Activated B cell treated with CpG ODN at 0.5 μM for 24 hours (primary cell): ENCODE measurements around the gene LDLR. TPM values are rescaled to one million over a fixed set of nuclear protein-coding genes. Genes with fewer than 3 reads are reported as not detected.
"Not testable (repeated sequence)": the region's sequence is repeated elsewhere in the genome, so short reads cannot be mapped to it uniquely, and the experiment has no call there.

Source experiments
- ATAC-seq: fragments of 200-7000 bp; cut with Tn5 transposase; one replicate; pipeline ENCODE4 v1.10.0; 2021; ENCODE audit warnings: low read depth, mild to moderate bottlenecking, moderate library complexity
- CTCF ChIA-PET: fragments of 350-600 bp; sonication (Branson Sonifier 250); formaldehyde crosslinking; loops from one replicate; lab custom pipeline; 2021; ENCODE audit warnings: antibody characterized with exemption; lab: Charles Lee
- POLR2A ChIA-PET: fragments of 350-600 bp; sonication (Branson Sonifier 250); formaldehyde crosslinking; loops from one replicate; lab custom pipeline; 2021; ENCODE audit warnings: antibody characterized with exemption; lab: Charles Lee
- DNase-seq: peaks from one replicate; pipeline ENCODE4 v3.0.0; 2022
- H3K27ac Mint-ChIP-seq: one replicate; pipeline ENCODE4 v1.8.0; 2020; ENCODE audit warnings: mixed read lengths
- H3K27me3 Mint-ChIP-seq: one replicate; pipeline ENCODE4 v1.8.0; 2021; ENCODE audit warnings: mixed read lengths
- H3K36me3 Mint-ChIP-seq: one replicate; pipeline ENCODE4 v1.8.0; 2021; ENCODE audit warnings: low read depth, mixed read lengths
- H3K4me1 Mint-ChIP-seq: one replicate; pipeline ENCODE4 v1.8.0; 2021; ENCODE audit warnings: mixed read lengths
- H3K4me3 Mint-ChIP-seq: one replicate; pipeline ENCODE4 v1.8.0; 2020; ENCODE audit warnings: mild to moderate bottlenecking, mixed read lengths
- H3K9me3 Mint-ChIP-seq: one replicate; pipeline ENCODE4 v1.8.0; 2020; ENCODE audit warnings: mixed read lengths
- CTCF ChIP-seq: fragments of 200-600 bp; IDR thresholded peaks from one replicate; pipeline ENCODE4 v1.8.0; 2022; ENCODE audit warnings: antibody characterized with exemption, mild to moderate bottlenecking
- intact Hi-C: fragments of 100-400 bp; cut with micrococcal nuclease; formaldehyde crosslinking; loops from one replicate; pipeline ENCODE4 v1.15.1; 2024
- total RNA-seq: library from RNA; stranded (reverse); gene quantifications from 2 replicates; pipeline ENCODE4 v1.2.3, GENCODE V29; 2022

LDLR gene
- total RNA-seq, 1 donor from 2014 or later = 20.9 TPM

GRCh38 chr19:11115042-11115441 is 25.8 kb downstream of the LDLR start:
- H3K4me3 Mint-ChIP-seq = no peak overlapping the region
- no peak overlapping the region for H3K27ac Mint-ChIP-seq
- ATAC-seq = no peak
- no peak for DNase-seq
- no peak for TF ChIP-seq CTCF
- peaks cover 3% of the 10 kb centered on the region for H3K27me3 Mint-ChIP-seq
- H3K9me3 Mint-ChIP-seq = no peaks in the 10 kb centered on the region
- no peaks in the 10 kb centered on the region for H3K4me1 Mint-ChIP-seq
- ChIA-PET POLR2A (no interaction called here), CTCF (no interaction called here)
- intact Hi-C loops = no loop called here
- H3K36me3 Mint-ChIP-seq = peaks cover 16% of the 10 kb centered on the region

GRCh38 chr19:11115895-11116446 is 26.7 kb downstream of the LDLR start:
- H3K4me3 Mint-ChIP-seq = no peak overlapping the region
- intact Hi-C loops = no loop called here
- DNase-seq (no peak), ATAC-seq (no peak)
- H3K27ac Mint-ChIP-seq = no peak overlapping the region
- H3K9me3 Mint-ChIP-seq = no peaks in the 10 kb centered on the region
- H3K27me3 Mint-ChIP-seq = peaks cover 3% of the 10 kb centered on the region
- peaks cover 21% of the 10 kb centered on the region for H3K36me3 Mint-ChIP-seq
- CTCF ChIA-PET = no interaction called here
- TF ChIP-seq CTCF = no peak
- H3K4me1 Mint-ChIP-seq = no peaks in the 10 kb centered on the region
- POLR2A ChIA-PET = no interaction called here

GRCh38 chr19:11116507-11116906 is 27.2 kb downstream of the LDLR start:
- H3K36me3 Mint-ChIP-seq = peaks cover 22% of the 10 kb centered on the region
- no peak for DNase-seq
- no peak for TF ChIP-seq CTCF
- H3K9me3 Mint-ChIP-seq = no peaks in the 10 kb centered on the region
- no peak for ATAC-seq
- peaks cover 3% of the 10 kb centered on the region for H3K27me3 Mint-ChIP-seq
- no peak overlapping the region for H3K27ac Mint-ChIP-seq
- H3K4me1 Mint-ChIP-seq = no peaks in the 10 kb centered on the region
- POLR2A ChIA-PET = no interaction called here
- intact Hi-C loops = no loop called here
- CTCF ChIA-PET = no interaction called here
- H3K4me3 Mint-ChIP-seq = no peak overlapping the region

- intact Hi-C loops, H3K27ac Mint-ChIP-seq, H3K27me3 Mint-ChIP-seq, H3K4me3 Mint-ChIP-seq, H3K9me3 Mint-ChIP-seq, ATAC-seq, DNase-seq, H3K4me1 Mint-ChIP-seq: not testable (repeated sequence)
- ChIA-PET POLR2A (interaction anchor here (0.6 to 0.7 kb wide), 2 partner anchors 7 to 113 kb away, joined by 3 to 6 read pairs; no protein-coding TSS in a partner anchor), CTCF (interaction anchor here (0.7 kb wide), 1 partner anchor 9 kb away, joined by 3 read pairs; no protein-coding TSS in a partner anchor)
- peaks cover 10% of the 10 kb centered on the region for H3K36me3 Mint-ChIP-seq
Observed at GRCh38 chr19:11121963-11122362, 32.7 kb downstream of the LDLR start.

- POLR2A ChIA-PET = no interaction called here
Observed at GRCh38 chr19:11123114-11123513, 33.9 kb downstream of the LDLR start.

GRCh38 chr19:11124157-11124556 is 34.9 kb downstream of the LDLR start:
- intact Hi-C loops, H3K4me3 Mint-ChIP-seq, DNase-seq, ATAC-seq, H3K27me3 Mint-ChIP-seq, H3K9me3 Mint-ChIP-seq, H3K4me1 Mint-ChIP-seq, H3K27ac Mint-ChIP-seq: not testable (repeated sequence)
- H3K36me3 Mint-ChIP-seq = peaks cover 10% of the 10 kb centered on the region
- ChIA-PET POLR2A (interaction anchor here (2.8 kb wide), 1 partner anchor 28 kb away, joined by 8 read pairs; no protein-coding TSS in a partner anchor), CTCF (interaction anchor here (7.7 kb wide), 1 partner anchor 89 kb away, joined by 73 read pairs; no protein-coding TSS in a partner anchor)

More at GRCh38 chr19:11123114-11123513, 33.9 kb downstream of the LDLR start:
- Mint-ChIP-seq H3K27ac (no peak overlapping the region), H3K9me3 (no peaks in the 10 kb centered on the region), H3K4me1 (peaks cover 2% of the 10 kb centered on the region), H3K36me3 (peaks cover 10% of the 10 kb centered on the region), H3K27me3 (no peaks in the 10 kb centered on the region), H3K4me3 (no peak overlapping the region)
- no peak for ATAC-seq
- intact Hi-C loops = no loop called here
- no peak for DNase-seq
- CTCF ChIA-PET = no interaction called here
- TF ChIP-seq CTCF = no peak
